ENCODE data around the gene ABCA6. TPM values are rescaled to one million over a fixed set of nuclear protein-coding genes. Genes with fewer than 3 reads are reported as not detected.

The ABCA6 gene
- total and polyA plus RNA-seq, 2 of the 13 experiments (the other 11 are each of a cell fraction or from before 2014, with no cell fraction given), result 0.05 to 0.11 TPM

- H3K9me3 ChIP-seq (ENCODE audit: low read length), result no peaks in the 10 kb centered on the region
- CTCF ChIA-PET (ENCODE audit: low intra/inter-chr PET ratio, low total read pairs), result no interaction called here
- POLR2A ChIA-PET, result no interaction called here
- DNase-seq (ENCODE audit: low spot score) (no peak), FAIRE-seq (no peak), ATAC-seq (no peak)
- H3K27me3 ChIP-seq (ENCODE audit: control insufficient read depth in 1 of 2, insufficient read depth in 2 of 2, low read length in 2 of 2), result no peaks in the 10 kb centered on the region
- H3K4me2 ChIP-seq (ENCODE audit: low read depth, low read length), result no peak overlapping the region
- no peaks in the 10 kb centered on the region for H3K36me3 ChIP-seq (replicated peaks in 1 of 2; ENCODE audit: control insufficient read depth in 1 of 2, insufficient read depth in 2 of 2, low read length in 2 of 2)
- BruUV-seq (replicated peaks), result no TSS peak
- H3K4me1 ChIP-seq (ENCODE audit: insufficient read depth, low read length), result peaks cover 10% of the 10 kb centered on the region
- no peaks in the 10 kb centered on the region for H3K79me2 ChIP-seq (ENCODE audit: insufficient read depth, low read length)
- in situ Hi-C loops (cut with HindIII; ENCODE audit: extremely low pct_ligation_motif_present, low pct_unique_long_range_greater_than_20kb), result no loop called here
- no peak overlapping the region for H3K4me3 ChIP-seq (replicated peaks in 1 of 3; ENCODE audit: insufficient read depth in 1 of 3, low read depth in 2 of 3, low read length in 3 of 3)
- H3K9ac ChIP-seq (ENCODE audit: insufficient read depth, low read depth, low read length), result no peak overlapping the region
- no peak overlapping the region for H3K27ac ChIP-seq (ENCODE audit: extremely low read length, insufficient read depth, low read length)
- intact Hi-C loops (cut with micrococcal nuclease; ENCODE audit: unreplicated experiment), result no loop called here
- WGBS (ENCODE audit: low lambda C conversion rate), result 48% methylated on average over 10 of the region's 10 CpGs
- H2AFZ ChIP-seq (ENCODE audit: low read length), result no peak overlapping the region
- no peaks in the 10 kb centered on the region for H4K20me1 ChIP-seq (ENCODE audit: insufficient read depth, low read length)
- TF ChIP-seq ZNF646 (CRISPR knock-in tag; IDR thresholded peaks at IDR 0.05) (no peak), AKNA (CRISPR knock-in tag; IDR thresholded peaks at IDR 0.05; ENCODE audit: borderline replicate concordance) (no peak), JUND (CRISPR knock-in tag; IDR thresholded peaks at IDR 0.05) (no peak), ZNF879 (CRISPR knock-in tag; IDR thresholded peaks at IDR 0.05) (no peak), ZSCAN5A (CRISPR knock-in tag; IDR thresholded peaks at IDR 0.05; ENCODE audit: borderline replicate concordance) (no peak)
These were observed 35.6 kb downstream of the ABCA6 start for GRCh38 chr17:69105907-69106730.

Measured in HepG2 (cell line).